Activated CD4-positive, alpha-beta T cell treated with anti-CD3 and anti-CD28 coated beads for 48 hours (primary cell): ENCODE results near the gene MAML3.
A peak's percentile ranks its signal among the peaks of the same experiment; 100 is the strongest.

Experiments used
- DNase-seq: peaks from one replicate; pipeline ENCODE4 v3.0.0-alpha.2; 2020

Gene MAML3

GRCh38 chr4:139890816-139891215, 263.2 kb downstream of the MAML3 start:
- no peak for DNase-seq

GRCh38 chr4:139889901-139890300, 264.1 kb downstream of the MAML3 start:
- no peak for DNase-seq

GRCh38 chr4:139889264-139889663, 264.7 kb downstream of the MAML3 start:
- peak; percentile 17 for DNase-seq

- DNase-seq, result no peak
Measured at GRCh38 chr4:139887962-139888735, 265.8 kb downstream of the MAML3 start.

GRCh38 chr4:139887376-139887802, 266.6 kb downstream of the MAML3 start:
- DNase-seq, result no peak

- no peak for DNase-seq
Measured at GRCh38 chr4:139886798-139887197, 267.2 kb downstream of the MAML3 start.

- no peak for DNase-seq
Measured at GRCh38 chr4:139884438-139884837, 269.5 kb downstream of the MAML3 start.

- DNase-seq, result no peak
Measured at GRCh38 chr4:139880841-139881240, 273.1 kb downstream of the MAML3 start.

GRCh38 chr4:139878050-139878449, 275.9 kb downstream of the MAML3 start:
- DNase-seq, result no peak

GRCh38 chr4:139876337-139876941, 277.5 kb downstream of the MAML3 start:
- DNase-seq, result peak; percentile 14

- no peak for DNase-seq
Measured at GRCh38 chr4:139875411-139875825, 278.6 kb downstream of the MAML3 start.

GRCh38 chr4:139873111-139873860, 280.7 kb downstream of the MAML3 start:
- peak; percentile 17 for DNase-seq

- no peak for DNase-seq
Measured at GRCh38 chr4:139872274-139872673, 281.7 kb downstream of the MAML3 start.

- no peak for DNase-seq
Measured at GRCh38 chr4:139869810-139870209, 284.2 kb downstream of the MAML3 start.

GRCh38 chr4:139866276-139866962, 287.6 kb downstream of the MAML3 start:
- no peak for DNase-seq

- no peak for DNase-seq
Measured at GRCh38 chr4:139865537-139865936, 288.4 kb downstream of the MAML3 start.

GRCh38 chr4:139863531-139863930, 290.5 kb downstream of the MAML3 start:
- no peak for DNase-seq

- no peak for DNase-seq
Measured at GRCh38 chr4:139861471-139861870, 292.5 kb downstream of the MAML3 start.

GRCh38 chr4:139860435-139861024, 293.5 kb downstream of the MAML3 start:
- no peak for DNase-seq

- no peak for DNase-seq
Measured at GRCh38 chr4:139859876-139860275, 294.1 kb downstream of the MAML3 start.

- peak; percentile 20 for DNase-seq
Measured at GRCh38 chr4:139858436-139859205, 295.4 kb downstream of the MAML3 start.

GRCh38 chr4:139857977-139858376, 296.0 kb downstream of the MAML3 start:
- DNase-seq, result no peak
